H1 (cell line): ENCODE results near the gene GRM4.

Experiments used
- ASH2L ChIP-seq: fragments of 200-600, 300-600 bp; sonication (generic); IDR thresholded peaks from one replicate; pipeline ENCODE4 v1.7.1; 2017; ENCODE audit warnings: low read length
- CTBP2 ChIP-seq: IDR thresholded peaks from 2 replicates; pipeline ENCODE4 v1.7.0; 2011; ENCODE audit warnings: borderline replicate concordance, mild to moderate bottlenecking, moderate library complexity, mixed read lengths, low read length; ENCODE audit not compliant: insufficient read depth, insufficient read length
- CTCF ChIP-seq, 3 experiments: IDR thresholded peaks; 1 replicate in 2 of 3; 2 replicates in 1 of 3; pipeline versions ENCODE4 v1.5.1 to v1.6.1; 2011; ENCODE audit warnings: low read length in 3 of 3, mild to moderate bottlenecking in 3 of 3, inconsistent platforms in 2 of 3, low read depth in 1 of 3, moderate library complexity in 1 of 3; ENCODE audit not compliant: insufficient read depth in 1 of 3; ENCODE audit errors: control extremely low read depth in 1 of 3
- RAD21 ChIP-seq, 2 experiments: IDR thresholded peaks in 1 of 2; conservative IDR thresholded peaks in 1 of 2; 2 replicates each; pipeline ENCODE4 v1.6.1; 2011; ENCODE audit warnings: low read depth in 2 of 2, low read length in 2 of 2, improper control_type of control experiment in 1 of 2, inconsistent platforms in 1 of 2, mild to moderate bottlenecking in 1 of 2, moderate library complexity in 1 of 2

GRCh38 chr6:33971580-33971979, 174.3 kb downstream of the GRM4 start:
- TF ChIP-seq CTCF (IDR thresholded peaks at IDR 0.05; ENCODE audit: control extremely low read depth in 1 of 3, insufficient read depth in 1 of 3, low read depth in 1 of 3, low read length in 3 of 3) (no peak), ASH2L (no peak), RAD21 (IDR thresholded peaks at IDR 0.05 in 1 of 2, conservative IDR thresholded peaks at IDR 0.05 in 1 of 2; ENCODE audit: low read depth in 2 of 2, low read length in 2 of 2) (no peak), CTBP2 (no peak)
